ENCODE measurements around the gene CBX1. TPM values are rescaled to one million over a fixed set of nuclear protein-coding genes. Genes with fewer than 3 reads are reported as not detected.

CBX1 gene
- polyA plus RNA-seq, 1 donor = 63.6 TPM

DNA sequence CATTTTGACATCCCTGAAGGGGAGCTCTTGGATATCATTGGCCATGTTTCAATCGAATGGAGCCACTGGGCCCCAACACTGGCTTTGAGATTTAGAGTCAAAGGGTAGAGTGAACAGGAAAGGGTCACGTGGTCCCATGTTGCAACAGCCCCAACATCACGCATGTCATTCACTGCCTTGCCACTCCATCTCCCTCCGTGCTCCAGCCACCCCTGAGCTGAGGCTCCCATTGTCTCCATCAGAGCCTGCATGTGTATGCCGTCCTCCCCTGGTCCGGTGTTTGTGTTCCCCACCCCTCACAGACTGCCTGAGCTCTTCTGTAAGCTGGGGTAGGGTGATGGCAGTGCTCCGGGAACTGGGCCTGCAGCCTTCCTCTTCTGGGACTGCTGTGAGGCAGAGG is 41.0 kb downstream of the CBX1 start:
- Histone ChIP-seq H3K27ac (ENCODE audit: low read length) (no peak overlapping the region), H3K36me3 (ENCODE audit: control insufficient read depth, insufficient read depth, low read length) (peaks cover 91% of the 10 kb centered on the region), H3K9me3 (ENCODE audit: control insufficient read depth, low read depth, low read length) (no peaks in the 10 kb centered on the region), H3K27me3 (ENCODE audit: control insufficient read depth, insufficient read depth, low read length) (no peaks in the 10 kb centered on the region), H3K4me3 (ENCODE audit: low read length) (no peak overlapping the region), H3K4me1 (ENCODE audit: control insufficient read depth, insufficient read depth, low read length) (peaks cover 3% of the 10 kb centered on the region)
- DNase-seq = no peak
- WGBS (ENCODE audit: insufficient coverage, low lambda C conversion rate) = no CpG with 5 or more reads among the region's 7 CpGs

DNA sequence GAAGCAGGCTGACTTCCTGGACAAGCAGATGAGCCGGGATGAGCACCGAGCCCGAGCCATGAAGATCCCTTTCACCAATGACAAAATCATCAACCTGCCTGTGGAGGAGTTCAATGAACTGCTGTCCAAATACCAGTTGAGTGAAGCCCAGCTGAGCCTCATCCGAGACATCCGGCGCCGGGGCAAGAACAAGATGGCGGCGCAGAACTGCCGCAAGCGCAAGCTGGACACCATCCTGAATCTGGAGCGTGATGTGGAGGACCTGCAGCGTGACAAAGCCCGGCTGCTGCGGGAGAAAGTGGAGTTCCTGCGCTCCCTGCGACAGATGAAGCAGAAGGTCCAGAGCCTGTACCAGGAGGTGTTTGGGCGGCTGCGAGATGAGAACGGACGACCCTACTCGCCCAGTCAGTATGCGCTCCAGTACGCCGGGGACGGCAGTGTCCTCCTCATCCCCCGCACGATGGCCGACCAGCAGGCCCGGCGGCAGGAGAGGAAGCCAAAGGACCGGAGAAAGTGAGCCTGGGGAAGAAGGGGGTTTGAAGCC is 42.1 kb downstream of the CBX1 start:
- no peak overlapping the region for H3K4me3 ChIP-seq (ENCODE audit: low read length)
- peaks cover 12% of the 10 kb centered on the region for H3K4me1 ChIP-seq (ENCODE audit: control insufficient read depth, insufficient read depth, low read length)
- no peak for DNase-seq
- H3K27ac ChIP-seq (ENCODE audit: low read length) = no peak overlapping the region
- H3K27me3 ChIP-seq (ENCODE audit: control insufficient read depth, insufficient read depth, low read length) = no peaks in the 10 kb centered on the region
- H3K9me3 ChIP-seq (ENCODE audit: control insufficient read depth, low read depth, low read length) = no peaks in the 10 kb centered on the region
- WGBS (ENCODE audit: insufficient coverage, low lambda C conversion rate) = 100% methylated on average over 1 of the region's 32 CpGs
- peaks cover 86% of the 10 kb centered on the region for H3K36me3 ChIP-seq (ENCODE audit: control insufficient read depth, insufficient read depth, low read length)

- no peaks in the 10 kb centered on the region for H3K27me3 ChIP-seq (ENCODE audit: control insufficient read depth, insufficient read depth, low read length)
- H3K36me3 ChIP-seq (ENCODE audit: control insufficient read depth, insufficient read depth, low read length) = peaks cover 85% of the 10 kb centered on the region
- H3K4me3 ChIP-seq (ENCODE audit: low read length) = no peak overlapping the region
- no peaks in the 10 kb centered on the region for H3K9me3 ChIP-seq (ENCODE audit: control insufficient read depth, low read depth, low read length)
- H3K4me1 ChIP-seq (ENCODE audit: control insufficient read depth, insufficient read depth, low read length) = peaks cover 18% of the 10 kb centered on the region
- WGBS (ENCODE audit: insufficient coverage, low lambda C conversion rate) = no CpG with 5 or more reads among the region's 11 CpGs
- DNase-seq = no peak
- H3K27ac ChIP-seq (ENCODE audit: low read length) = no peak overlapping the region
Measured at GRCh38 chr17:48058393-48059124, 42.7 kb downstream of the CBX1 start.

GRCh38 chr17:48057626-48058025 is 43.7 kb downstream of the CBX1 start:
- no peak overlapping the region for H3K4me3 ChIP-seq (ENCODE audit: low read length)
- H3K9me3 ChIP-seq (ENCODE audit: control insufficient read depth, low read depth, low read length) = no peaks in the 10 kb centered on the region
- H3K4me1 ChIP-seq (ENCODE audit: control insufficient read depth, insufficient read depth, low read length) = peaks cover 28% of the 10 kb centered on the region
- H3K27me3 ChIP-seq (ENCODE audit: control insufficient read depth, insufficient read depth, low read length) = no peaks in the 10 kb centered on the region
- no peak overlapping the region for H3K27ac ChIP-seq (ENCODE audit: low read length)
- H3K36me3 ChIP-seq (ENCODE audit: control insufficient read depth, insufficient read depth, low read length) = peaks cover 85% of the 10 kb centered on the region
- no CpG with 5 or more reads among the region's 4 CpGs for WGBS (ENCODE audit: insufficient coverage, low lambda C conversion rate)
- no peak for DNase-seq

DNA sequence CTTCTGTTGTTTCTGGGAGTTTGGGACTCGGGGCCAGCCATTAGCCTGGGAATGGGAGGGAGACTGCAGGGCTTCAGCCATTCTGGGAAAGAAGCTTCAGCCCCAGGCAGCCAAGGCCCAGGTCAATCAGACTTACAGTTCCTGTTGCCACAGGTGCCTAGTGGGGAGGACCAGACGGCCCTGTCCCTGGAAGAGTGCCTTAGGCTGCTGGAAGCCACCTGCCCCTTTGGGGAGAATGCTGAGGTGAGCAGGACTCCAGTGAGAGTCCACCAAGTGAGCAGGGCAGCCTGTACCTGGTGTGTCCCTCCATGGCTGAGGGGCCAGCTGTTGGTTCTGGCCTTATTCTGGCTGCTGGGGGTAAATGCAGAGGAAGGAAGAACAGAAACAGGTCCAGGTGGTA is 44.4 kb downstream of the CBX1 start:
- peaks cover 85% of the 10 kb centered on the region for H3K36me3 ChIP-seq (ENCODE audit: control insufficient read depth, insufficient read depth, low read length)

DNA sequence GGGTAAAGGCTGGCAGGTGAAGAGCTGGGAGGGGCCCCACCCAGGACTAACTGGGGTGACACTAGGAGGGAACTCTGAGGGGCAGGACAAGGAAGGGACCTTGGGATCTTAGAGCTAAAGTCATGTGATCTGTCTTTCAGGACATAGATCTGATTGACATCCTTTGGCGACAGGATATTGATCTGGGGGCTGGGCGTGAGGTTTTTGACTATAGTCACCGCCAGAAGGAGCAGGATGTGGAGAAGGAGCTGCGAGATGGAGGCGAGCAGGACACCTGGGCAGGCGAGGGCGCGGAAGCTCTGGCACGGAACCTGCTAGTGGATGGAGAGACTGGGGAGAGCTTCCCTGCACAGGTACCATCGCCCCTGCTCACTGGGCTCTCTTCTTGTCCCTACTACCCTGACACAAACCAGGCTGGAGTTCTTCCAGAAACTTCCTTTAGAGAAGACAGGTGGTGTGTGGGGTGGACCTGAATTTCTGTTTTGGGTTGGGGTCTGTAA is 45.0 kb downstream of the CBX1 start:
- DNase-seq = no peak
- WGBS (ENCODE audit: insufficient coverage, low lambda C conversion rate) = no CpG with 5 or more reads among the region's 10 CpGs
- Histone ChIP-seq H3K27ac (ENCODE audit: low read length) (no peak overlapping the region), H3K4me1 (ENCODE audit: control insufficient read depth, insufficient read depth, low read length) (peaks cover 41% of the 10 kb centered on the region), H3K27me3 (ENCODE audit: control insufficient read depth, insufficient read depth, low read length) (no peaks in the 10 kb centered on the region), H3K36me3 (ENCODE audit: control insufficient read depth, insufficient read depth, low read length) (peaks cover 85% of the 10 kb centered on the region), H3K9me3 (ENCODE audit: control insufficient read depth, low read depth, low read length) (no peaks in the 10 kb centered on the region), H3K4me3 (ENCODE audit: low read length) (no peak overlapping the region)

More for the DNA sequence above, 44.4 kb downstream of the CBX1 start:
- Histone ChIP-seq H3K4me1 (ENCODE audit: control insufficient read depth, insufficient read depth, low read length) (peaks cover 35% of the 10 kb centered on the region), H3K4me3 (ENCODE audit: low read length) (no peak overlapping the region), H3K9me3 (ENCODE audit: control insufficient read depth, low read depth, low read length) (no peaks in the 10 kb centered on the region), H3K27ac (ENCODE audit: low read length) (no peak overlapping the region), H3K27me3 (ENCODE audit: control insufficient read depth, insufficient read depth, low read length) (no peaks in the 10 kb centered on the region)
- no peak for DNase-seq
- WGBS (ENCODE audit: insufficient coverage, low lambda C conversion rate) = no CpG with 5 or more reads among the region's 2 CpGs

- H3K4me3 ChIP-seq (ENCODE audit: low read length) = no peak overlapping the region
- H3K4me1 ChIP-seq (ENCODE audit: control insufficient read depth, insufficient read depth, low read length) = peaks cover 47% of the 10 kb centered on the region
- DNase-seq = no peak
- peaks cover 88% of the 10 kb centered on the region for H3K36me3 ChIP-seq (ENCODE audit: control insufficient read depth, insufficient read depth, low read length)
- H3K9me3 ChIP-seq (ENCODE audit: control insufficient read depth, low read depth, low read length) = no peaks in the 10 kb centered on the region
- WGBS (ENCODE audit: insufficient coverage, low lambda C conversion rate) = no CpG with 5 or more reads among the region's 5 CpGs
- no peaks in the 10 kb centered on the region for H3K27me3 ChIP-seq (ENCODE audit: control insufficient read depth, insufficient read depth, low read length)
- H3K27ac ChIP-seq (ENCODE audit: low read length) = no peak overlapping the region
Measured at GRCh38 chr17:48055531-48056245, 45.6 kb downstream of the CBX1 start.

DNA sequence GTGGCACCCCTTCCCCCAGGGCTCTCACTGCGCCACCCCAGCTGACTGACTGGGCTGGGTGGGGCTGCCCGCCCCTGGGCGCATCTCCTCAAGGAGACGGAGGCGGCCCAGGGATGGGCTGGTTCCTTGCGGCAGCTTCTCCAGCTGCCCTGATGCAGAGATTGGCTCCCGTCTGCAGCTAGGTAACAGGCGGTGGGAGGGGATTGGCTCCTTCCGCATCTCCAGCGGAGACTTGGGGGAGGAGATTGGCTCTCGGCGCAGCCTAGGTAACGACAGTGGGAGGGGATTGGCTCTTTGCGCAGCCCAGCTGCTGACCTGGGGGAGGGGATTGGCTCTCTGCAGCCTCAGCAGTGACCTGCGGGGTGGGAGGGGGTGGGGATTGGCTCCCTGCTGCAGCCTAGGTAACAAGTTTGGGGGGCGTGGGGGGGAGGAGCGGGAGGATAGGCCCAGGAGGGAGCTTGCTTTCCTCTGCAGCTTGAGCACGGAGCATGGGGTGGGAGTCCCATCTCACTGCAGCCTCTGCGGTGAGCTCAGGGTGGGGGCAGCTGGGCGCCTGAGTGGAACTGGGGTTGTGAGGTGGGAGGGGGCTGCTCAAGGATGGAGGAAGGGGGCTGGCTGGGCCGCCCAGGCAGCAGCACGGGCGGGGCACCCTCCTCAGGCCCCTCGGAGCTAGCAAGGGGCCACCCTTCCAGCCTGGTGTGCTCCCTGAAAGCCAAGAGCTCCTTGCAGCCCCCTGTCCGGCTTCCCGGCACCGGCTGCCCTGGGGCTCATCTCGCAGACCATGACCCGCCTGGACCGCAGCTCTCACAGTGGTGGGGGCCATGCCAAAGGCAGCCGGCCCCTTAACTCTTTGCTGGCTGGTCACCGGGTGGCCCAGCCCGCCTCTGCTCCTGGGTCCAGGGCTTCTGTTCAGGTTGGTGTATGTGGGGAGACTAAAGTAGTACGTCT is 46.8 kb downstream of the CBX1 start:
- Histone ChIP-seq H3K9me3 (ENCODE audit: control insufficient read depth, low read depth, low read length) (no peaks in the 10 kb centered on the region), H3K36me3 (ENCODE audit: control insufficient read depth, insufficient read depth, low read length) (peaks cover 80% of the 10 kb centered on the region), H3K27ac (ENCODE audit: low read length) (no peak overlapping the region), H3K4me1 (ENCODE audit: control insufficient read depth, insufficient read depth, low read length) (peaks cover 58% of the 10 kb centered on the region), H3K27me3 (ENCODE audit: control insufficient read depth, insufficient read depth, low read length) (no peaks in the 10 kb centered on the region), H3K4me3 (ENCODE audit: low read length) (no peak overlapping the region)
- 45% methylated on average over 2 of the region's 34 CpGs for WGBS (ENCODE audit: insufficient coverage, low lambda C conversion rate)
- DNase-seq = peak; percentile 33 to 58

DNA sequence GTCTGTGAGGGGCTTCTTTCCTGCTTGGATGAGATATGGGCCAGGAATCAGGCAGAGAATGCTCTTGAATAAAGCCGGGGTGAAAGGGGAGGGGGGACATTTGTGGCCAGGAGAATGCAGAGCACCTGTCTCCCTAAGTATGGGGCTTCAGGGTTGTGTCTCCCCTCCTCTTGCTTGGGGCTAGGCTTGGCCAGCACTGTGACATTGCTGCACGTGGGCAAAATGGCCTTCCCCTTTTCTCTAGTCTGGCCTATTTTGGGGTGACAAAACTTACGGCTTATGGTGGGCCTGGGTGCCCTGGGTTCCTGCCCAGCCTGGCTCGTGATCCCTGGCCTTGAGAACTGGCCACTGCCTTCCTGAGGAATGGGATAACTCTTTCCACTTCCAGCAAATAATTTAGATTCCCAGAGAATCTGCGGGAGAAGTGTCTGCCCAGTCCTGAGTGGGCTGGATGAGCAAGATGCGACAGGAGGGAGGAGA is 47.5 kb downstream of the CBX1 start:
- DNase-seq = no peak
- H3K27me3 ChIP-seq (ENCODE audit: control insufficient read depth, insufficient read depth, low read length) = no peaks in the 10 kb centered on the region
- H3K36me3 ChIP-seq (ENCODE audit: control insufficient read depth, insufficient read depth, low read length) = peaks cover 73% of the 10 kb centered on the region
- no peak overlapping the region for H3K27ac ChIP-seq (ENCODE audit: low read length)
- no CpG with 5 or more reads among the region's 6 CpGs for WGBS (ENCODE audit: insufficient coverage, low lambda C conversion rate)
- H3K4me1 ChIP-seq (ENCODE audit: control insufficient read depth, insufficient read depth, low read length) = peaks cover 58% of the 10 kb centered on the region
- no peaks in the 10 kb centered on the region for H3K9me3 ChIP-seq (ENCODE audit: control insufficient read depth, low read depth, low read length)
- H3K4me3 ChIP-seq (ENCODE audit: low read length) = no peak overlapping the region
